Peyer's patch (tissue), 4 donors: ENCODE results near the gene SYNPR.

ENCODE experiments used
- POLR2A ChIP-seq, 2 donors: fragments of 450-650 bp; IDR thresholded peaks; one replicate each; pipeline ENCODE4 v1.5.1; 2017; ENCODE audit warnings: antibody characterized with exemption in 2 of 2, mild to moderate bottlenecking in 2 of 2, moderate library complexity in 2 of 2
- TF ChIP-seq, protein P1 (sequence below), 6 experiments: fragments of 450-650 bp in 4 of 6; fragments of 200-600 bp in 2 of 6; sonication (generic) in 1 of 6; IDR thresholded peaks; one replicate each; pipeline ENCODE4 v1.5.1; 2017 to 2019; ENCODE audit warnings: antibody characterized with exemption in 6 of 6, mild to moderate bottlenecking in 3 of 6, moderate library complexity in 1 of 6

DNA sequence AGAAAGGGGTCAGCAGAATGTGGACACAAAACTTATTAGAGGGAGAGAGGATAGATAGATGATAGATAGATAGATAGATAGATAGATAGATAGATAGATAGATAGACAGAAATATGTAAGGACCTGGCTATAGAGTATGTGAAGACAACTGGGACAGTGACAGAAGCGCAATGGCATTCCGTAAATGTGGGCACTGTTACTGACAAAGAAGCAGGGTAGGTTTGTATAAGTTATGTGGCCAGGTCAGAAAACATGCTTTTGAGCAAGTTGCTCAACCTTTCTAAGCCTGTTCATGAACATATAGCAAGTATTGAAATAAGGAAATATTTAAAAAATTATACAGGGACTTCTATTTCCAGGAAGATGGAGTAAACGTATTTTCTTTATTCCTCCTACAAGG is 357.1 kb downstream of the SYNPR start:
- TF ChIP-seq, protein P1, sequence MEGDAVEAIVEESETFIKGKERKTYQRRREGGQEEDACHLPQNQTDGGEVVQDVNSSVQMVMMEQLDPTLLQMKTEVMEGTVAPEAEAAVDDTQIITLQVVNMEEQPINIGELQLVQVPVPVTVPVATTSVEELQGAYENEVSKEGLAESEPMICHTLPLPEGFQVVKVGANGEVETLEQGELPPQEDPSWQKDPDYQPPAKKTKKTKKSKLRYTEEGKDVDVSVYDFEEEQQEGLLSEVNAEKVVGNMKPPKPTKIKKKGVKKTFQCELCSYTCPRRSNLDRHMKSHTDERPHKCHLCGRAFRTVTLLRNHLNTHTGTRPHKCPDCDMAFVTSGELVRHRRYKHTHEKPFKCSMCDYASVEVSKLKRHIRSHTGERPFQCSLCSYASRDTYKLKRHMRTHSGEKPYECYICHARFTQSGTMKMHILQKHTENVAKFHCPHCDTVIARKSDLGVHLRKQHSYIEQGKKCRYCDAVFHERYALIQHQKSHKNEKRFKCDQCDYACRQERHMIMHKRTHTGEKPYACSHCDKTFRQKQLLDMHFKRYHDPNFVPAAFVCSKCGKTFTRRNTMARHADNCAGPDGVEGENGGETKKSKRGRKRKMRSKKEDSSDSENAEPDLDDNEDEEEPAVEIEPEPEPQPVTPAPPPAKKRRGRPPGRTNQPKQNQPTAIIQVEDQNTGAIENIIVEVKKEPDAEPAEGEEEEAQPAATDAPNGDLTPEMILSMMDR (IDR thresholded peaks at IDR 0.05) = no peak
- TF ChIP-seq POLR2A (IDR thresholded peaks at IDR 0.05) = no peak
